Measurements from ENCODE around the gene KCNJ14. TPM values are rescaled to one million over a fixed set of nuclear protein-coding genes. Genes with fewer than 3 reads are reported as not detected.

Gene KCNJ14
- polyA plus RNA-seq, 1 of the 3 experiments (the other 2 are of a cell fraction) = 1.2 TPM

DNA sequence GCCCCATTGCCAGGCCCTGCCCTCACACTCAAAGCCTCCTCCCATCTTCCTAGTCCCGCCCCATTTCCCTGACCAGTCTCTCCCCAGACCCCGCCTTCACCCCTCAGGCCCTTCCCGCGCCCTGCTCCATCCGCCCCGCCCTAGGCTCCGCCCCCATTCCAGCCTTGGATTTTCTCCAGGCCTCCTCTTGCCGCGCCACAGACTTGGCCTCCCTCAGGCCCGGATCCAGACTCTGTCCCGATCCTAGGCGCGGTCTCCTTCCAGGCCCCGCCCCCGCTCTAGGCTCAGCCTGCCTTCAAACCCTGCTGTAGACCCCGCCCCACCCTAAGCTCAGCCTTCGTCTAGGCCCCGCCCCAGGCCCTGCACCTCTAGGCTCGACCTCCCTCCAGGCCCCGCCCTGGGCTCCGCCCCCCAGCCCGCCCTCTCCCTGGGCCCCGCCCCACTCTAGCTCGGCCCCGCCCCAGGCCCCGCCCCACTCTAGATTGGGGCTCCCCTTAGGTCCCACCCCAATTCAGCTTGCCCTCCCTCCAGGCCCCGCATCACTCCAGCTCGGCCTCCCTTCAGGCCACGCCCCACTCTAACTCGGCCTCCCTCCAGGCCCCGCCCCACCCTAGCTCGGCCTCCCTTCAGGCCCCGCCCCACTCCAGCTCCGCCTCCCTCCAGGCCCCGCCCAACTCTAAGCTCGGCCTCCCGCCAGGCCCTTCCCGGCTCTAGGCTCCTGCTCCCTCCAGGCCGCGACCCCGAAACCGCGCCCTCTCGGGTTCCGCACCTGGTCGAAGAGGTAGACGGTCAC lies 37.7 kb downstream of the KCNJ14 start:
- peak overlapping the region; percentile 68 to 78 for H3K27ac ChIP-seq (ENCODE audit: low read depth in 2 of 2, low read length in 1 of 2)
- peaks cover 11% of the 10 kb centered on the region; the same call in 1 of the 2 replicates for H3K79me2 ChIP-seq (ENCODE audit: insufficient read depth)
- H3K4me1 ChIP-seq (ENCODE audit: control insufficient read depth in 1 of 2, insufficient read depth in 2 of 2, low read depth in 1 of 2, low read length in 1 of 2) = peaks cover 13 to 14% of the 10 kb centered on the region in 2 experiments; a peak in 3 of 4 replicates
- ChIA-PET CTCF (interaction anchor here (1.0 to 15.9 kb wide), 2 partner anchors 16 to 93 kb away, joined by 3 to 230 read pairs; no protein-coding TSS in a partner anchor), POLR2A (interaction anchor here (0.6 to 1.3 kb wide), 3 partner anchors 9 to 126 kb away, joined by 3 to 5 read pairs (median 3); partner anchors contain the start of genes RPL18 and SPHK2)
- TF ChIP-seq, protein P1, sequence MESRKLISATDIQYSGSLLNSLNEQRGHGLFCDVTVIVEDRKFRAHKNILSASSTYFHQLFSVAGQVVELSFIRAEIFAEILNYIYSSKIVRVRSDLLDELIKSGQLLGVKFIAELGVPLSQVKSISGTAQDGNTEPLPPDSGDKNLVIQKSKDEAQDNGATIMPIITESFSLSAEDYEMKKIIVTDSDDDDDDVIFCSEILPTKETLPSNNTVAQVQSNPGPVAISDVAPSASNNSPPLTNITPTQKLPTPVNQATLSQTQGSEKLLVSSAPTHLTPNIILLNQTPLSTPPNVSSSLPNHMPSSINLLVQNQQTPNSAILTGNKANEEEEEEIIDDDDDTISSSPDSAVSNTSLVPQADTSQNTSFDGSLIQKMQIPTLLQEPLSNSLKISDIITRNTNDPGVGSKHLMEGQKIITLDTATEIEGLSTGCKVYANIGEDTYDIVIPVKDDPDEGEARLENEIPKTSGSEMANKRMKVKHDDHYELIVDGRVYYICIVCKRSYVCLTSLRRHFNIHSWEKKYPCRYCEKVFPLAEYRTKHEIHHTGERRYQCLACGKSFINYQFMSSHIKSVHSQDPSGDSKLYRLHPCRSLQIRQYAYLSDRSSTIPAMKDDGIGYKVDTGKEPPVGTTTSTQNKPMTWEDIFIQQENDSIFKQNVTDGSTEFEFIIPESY (IDR thresholded peaks at IDR 0.05; ENCODE audit: borderline replicate concordance, low read depth) = no peak
- TF ChIP-seq ELF1 (IDR thresholded peaks at IDR 0.05) (no peak), TEAD4 (IDR thresholded peaks at IDR 0.05; ENCODE audit: borderline replicate concordance, insufficient read depth) (no peak), MEF2A (IDR thresholded peaks at IDR 0.05; ENCODE audit: borderline replicate concordance, low read depth) (no peak), EZH2phosphoT487 (IDR thresholded peaks at IDR 0.05; ENCODE audit: borderline replicate concordance, low read depth) (no peak), NRF1 (IDR thresholded peaks at IDR 0.05; ENCODE audit: low read depth, low read length) (peak; percentile 9; the same call in 1 of the 2 replicates), NFIC (IDR thresholded peaks at IDR 0.05; ENCODE audit: borderline replicate concordance) (0 out of 2 replicates have a peak, but pooled peaks have one; percentile 1), FOXM1 (IDR thresholded peaks at IDR 0.05; ENCODE audit: low read depth) (no peak), TAF1 (IDR thresholded peaks at IDR 0.05; ENCODE audit: borderline replicate concordance, low read depth, low read length) (peak; percentile 38; the same call in 1 of the 2 replicates), SIN3A (IDR thresholded peaks at IDR 0.05; ENCODE audit: borderline replicate concordance, low read depth, low read length) (no peak; the same call in 1 of the 2 replicates), MXI1 (IDR thresholded peaks at IDR 0.05; ENCODE audit: low read depth, low read length) (no peak), FOSL2 (IDR thresholded peaks at IDR 0.05; ENCODE audit: borderline replicate concordance, low read depth) (no peak), TCF12 (IDR thresholded peaks at IDR 0.05) (no peak), RXRA (IDR thresholded peaks at IDR 0.05; ENCODE audit: borderline replicate concordance, low read depth) (no peak), EP300 (IDR thresholded peaks at IDR 0.05; ENCODE audit: borderline replicate concordance in 1 of 2, low read depth in 1 of 2, low read length in 1 of 2) (no peak), CHD2 (IDR thresholded peaks at IDR 0.05; ENCODE audit: low read length, partially characterized antibody) (no peak), POLR2AphosphoS5 (IDR thresholded peaks at IDR 0.05; ENCODE audit: low read depth, low read length) (peak; percentile 84), RCOR1 (IDR thresholded peaks at IDR 0.05; ENCODE audit: low read length) (no peak), SMC3 (IDR thresholded peaks at IDR 0.05; ENCODE audit: low read depth, low read length) (no peak)
- TF ChIP-seq, protein P2, sequence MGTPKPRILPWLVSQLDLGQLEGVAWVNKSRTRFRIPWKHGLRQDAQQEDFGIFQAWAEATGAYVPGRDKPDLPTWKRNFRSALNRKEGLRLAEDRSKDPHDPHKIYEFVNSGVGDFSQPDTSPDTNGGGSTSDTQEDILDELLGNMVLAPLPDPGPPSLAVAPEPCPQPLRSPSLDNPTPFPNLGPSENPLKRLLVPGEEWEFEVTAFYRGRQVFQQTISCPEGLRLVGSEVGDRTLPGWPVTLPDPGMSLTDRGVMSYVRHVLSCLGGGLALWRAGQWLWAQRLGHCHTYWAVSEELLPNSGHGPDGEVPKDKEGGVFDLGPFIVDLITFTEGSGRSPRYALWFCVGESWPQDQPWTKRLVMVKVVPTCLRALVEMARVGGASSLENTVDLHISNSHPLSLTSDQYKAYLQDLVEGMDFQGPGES (IDR thresholded peaks at IDR 0.05; ENCODE audit: low read depth, low read length) = no peak
- TF ChIP-seq, protein P3, sequence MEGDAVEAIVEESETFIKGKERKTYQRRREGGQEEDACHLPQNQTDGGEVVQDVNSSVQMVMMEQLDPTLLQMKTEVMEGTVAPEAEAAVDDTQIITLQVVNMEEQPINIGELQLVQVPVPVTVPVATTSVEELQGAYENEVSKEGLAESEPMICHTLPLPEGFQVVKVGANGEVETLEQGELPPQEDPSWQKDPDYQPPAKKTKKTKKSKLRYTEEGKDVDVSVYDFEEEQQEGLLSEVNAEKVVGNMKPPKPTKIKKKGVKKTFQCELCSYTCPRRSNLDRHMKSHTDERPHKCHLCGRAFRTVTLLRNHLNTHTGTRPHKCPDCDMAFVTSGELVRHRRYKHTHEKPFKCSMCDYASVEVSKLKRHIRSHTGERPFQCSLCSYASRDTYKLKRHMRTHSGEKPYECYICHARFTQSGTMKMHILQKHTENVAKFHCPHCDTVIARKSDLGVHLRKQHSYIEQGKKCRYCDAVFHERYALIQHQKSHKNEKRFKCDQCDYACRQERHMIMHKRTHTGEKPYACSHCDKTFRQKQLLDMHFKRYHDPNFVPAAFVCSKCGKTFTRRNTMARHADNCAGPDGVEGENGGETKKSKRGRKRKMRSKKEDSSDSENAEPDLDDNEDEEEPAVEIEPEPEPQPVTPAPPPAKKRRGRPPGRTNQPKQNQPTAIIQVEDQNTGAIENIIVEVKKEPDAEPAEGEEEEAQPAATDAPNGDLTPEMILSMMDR (IDR thresholded peaks at IDR 0.05) = no peak
- H4K20me1 ChIP-seq (ENCODE audit: insufficient read depth) = no peaks in the 10 kb centered on the region
- no peak overlapping the region for H2AFZ ChIP-seq (ENCODE audit: low read depth)
- peaks cover 24% of the 10 kb centered on the region for H3F3A ChIP-seq (replicated peaks; ENCODE audit: insufficient read depth)
- H3K9me2 ChIP-seq = no peaks in the 10 kb centered on the region
- peaks cover 0 to 11% of the 10 kb centered on the region in 2 experiments for H3K36me3 ChIP-seq (replicated peaks in 1 of 2; ENCODE audit: control insufficient read depth in 1 of 2, insufficient read depth in 2 of 2, low read length in 1 of 2)
- H3K9me3 ChIP-seq = no peaks in the 10 kb centered on the region
- WGBS (ENCODE audit: low lambda C conversion rate) = under 1% methylated on average over 32 of the region's 47 CpGs
- peak overlapping the region; percentile 74 for H3K9ac ChIP-seq
- H3K27me3 ChIP-seq (ENCODE audit: insufficient read depth) = no peaks in the 10 kb centered on the region
- peak; percentile 99 for DNase-seq
- peak overlapping the region; percentile 71; the same call in 1 of the 2 replicates for H3K4me2 ChIP-seq
- H3K4me3 ChIP-seq (ENCODE audit: low read depth in 2 of 2, low read length in 1 of 2) = peak overlapping the region; percentile 58 to 61

Data from SK-N-SH (cell line).